Hematopoietic multipotent progenitor cell treated with erythropoietin and hydrocortisone succinate and interleukin-3 and kit ligand, for 8 days (in vitro differentiated cells): Measurements from ENCODE around the gene GDF10.

Experiments used
- DNase-seq: peaks from one replicate; pipeline ENCODE4 v3.0.0-alpha.2; 2015

Gene GDF10

DNA sequence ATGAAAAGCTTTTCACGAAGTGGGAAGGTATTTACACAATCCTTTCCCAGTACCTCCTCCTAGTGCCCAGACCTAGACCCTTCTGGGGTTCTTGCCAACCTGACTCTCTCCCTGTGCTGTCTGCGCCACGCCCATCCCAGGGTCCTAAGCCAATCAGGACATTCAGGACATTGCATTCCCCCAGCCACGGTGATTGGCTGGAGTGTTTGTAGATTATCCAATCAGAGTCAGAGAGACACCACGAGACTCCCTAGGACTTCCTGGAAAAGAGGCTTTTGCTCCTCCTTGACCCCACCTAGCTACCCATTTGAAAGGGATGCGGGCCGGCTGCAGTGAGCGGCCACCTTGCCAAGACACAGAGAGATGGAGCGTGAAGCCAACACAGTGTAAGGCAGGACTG, 18.7 kb downstream of the GDF10 start:
- peak; percentile 10 for DNase-seq

DNA sequence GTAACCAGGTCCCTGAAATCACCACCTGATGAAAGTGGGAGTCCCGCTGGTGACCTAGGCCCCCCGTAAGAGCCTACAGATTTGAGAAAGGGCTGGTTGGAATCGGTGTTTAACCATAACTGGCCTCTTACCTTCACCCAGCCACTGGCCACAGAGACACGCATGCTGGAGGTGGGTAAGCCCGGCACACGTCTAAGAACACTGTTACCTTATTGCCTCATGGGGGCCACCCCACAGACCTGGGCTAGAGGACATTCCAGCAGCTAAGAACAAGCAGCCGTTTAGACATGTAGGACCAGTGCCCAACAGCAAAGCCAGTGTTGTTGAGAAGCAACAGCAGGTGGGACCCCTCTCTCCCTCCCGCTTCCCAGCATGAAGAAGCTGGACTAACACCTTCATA, 19.8 kb downstream of the GDF10 start:
- DNase-seq: no peak

DNA sequence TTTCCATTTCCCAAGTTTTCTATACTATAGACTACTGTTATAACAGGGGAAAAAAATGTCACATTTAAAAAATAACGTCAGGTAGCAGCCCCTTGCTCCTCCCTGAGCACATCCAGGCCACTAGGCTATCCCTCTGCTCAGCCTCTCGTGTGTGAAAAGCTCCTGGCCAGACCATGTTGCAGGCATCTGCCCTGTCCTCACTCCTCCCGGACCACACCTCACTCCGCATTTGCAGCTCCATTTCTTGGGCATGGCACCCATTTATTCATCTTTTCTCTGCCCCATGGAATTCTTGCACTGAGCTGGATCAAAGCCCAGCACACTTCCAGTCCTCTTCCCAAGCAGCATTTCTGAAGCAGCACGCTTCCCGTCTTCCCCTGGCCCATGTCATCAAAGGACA, 20.8 kb downstream of the GDF10 start:
- DNase-seq: no peak

DNA sequence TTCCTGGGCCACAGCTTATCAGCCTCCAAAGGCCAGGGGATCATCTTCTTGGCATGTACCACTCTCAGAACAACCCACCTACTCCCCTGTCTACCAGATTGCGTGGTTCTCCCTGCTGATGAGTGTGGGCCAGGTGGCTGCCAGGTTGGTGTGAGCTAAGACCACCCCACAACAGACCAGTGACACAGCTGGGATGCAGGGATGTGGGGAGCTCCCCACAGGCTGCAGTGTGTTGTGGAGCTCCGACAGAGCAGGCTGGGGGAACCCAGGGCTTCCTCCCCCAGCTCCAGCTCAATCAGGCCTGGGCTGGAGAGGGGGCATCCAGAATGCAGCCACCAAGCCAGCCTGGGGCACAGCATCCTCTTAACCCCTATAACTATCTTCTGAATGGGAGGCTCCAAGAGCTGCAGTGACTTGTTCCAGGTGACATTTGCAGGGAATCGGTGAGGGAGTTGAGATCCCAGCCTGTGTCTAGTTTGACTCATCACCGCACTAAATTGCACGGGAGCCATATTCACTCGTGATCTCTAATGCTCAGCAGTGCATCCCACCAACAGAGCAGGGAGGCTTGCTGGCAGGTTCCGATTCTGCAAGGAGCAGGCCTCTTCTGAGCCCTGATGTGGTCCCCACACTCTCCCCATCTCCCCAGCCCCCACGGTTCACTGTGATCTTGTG, 21.7 kb downstream of the GDF10 start:
- DNase-seq: no peak

DNA sequence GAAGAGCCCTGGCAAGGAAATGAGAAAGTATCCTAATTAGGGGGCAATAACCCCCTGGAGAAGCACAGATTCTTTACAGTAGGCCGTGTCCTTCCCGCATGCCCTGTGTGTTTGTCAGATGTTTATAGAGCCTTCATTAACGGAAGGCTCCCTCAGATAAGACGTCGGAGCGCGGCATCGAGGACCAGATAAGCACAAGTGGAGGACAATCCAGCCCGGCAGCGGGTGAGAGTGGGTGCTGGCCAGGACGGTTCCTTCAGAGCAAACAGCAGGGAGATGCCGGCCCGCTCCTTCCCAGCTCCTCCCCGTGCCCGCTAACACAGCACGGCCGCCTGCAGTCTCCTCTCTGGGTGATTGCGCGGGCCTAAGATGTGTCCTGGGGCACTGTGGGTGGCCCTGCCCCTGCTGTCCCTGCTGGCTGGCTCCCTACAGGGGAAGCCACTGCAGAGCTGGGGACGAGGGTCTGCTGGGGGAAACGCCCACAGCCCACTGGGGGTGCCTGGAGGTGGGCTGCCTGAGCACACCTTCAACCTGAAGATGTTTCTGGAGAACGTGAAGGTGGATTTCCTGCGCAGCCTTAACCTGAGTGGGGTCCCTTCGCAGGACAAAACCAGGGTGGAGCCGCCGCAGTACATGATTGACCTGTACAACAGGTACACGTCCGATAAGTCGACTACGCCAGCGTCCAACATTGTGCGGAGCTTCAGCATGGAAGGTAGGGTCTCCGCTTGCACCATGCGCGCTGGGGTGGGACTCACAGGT, 22.5 kb downstream of the GDF10 start, which contains the start of gene GDF2:
Gene GDF2 (plus strand): TSS at position 155 of the 762 bp plus-strand sequence. CDS start 215 bp downstream, at position 370.
- peak; percentile 68 for DNase-seq

DNA sequence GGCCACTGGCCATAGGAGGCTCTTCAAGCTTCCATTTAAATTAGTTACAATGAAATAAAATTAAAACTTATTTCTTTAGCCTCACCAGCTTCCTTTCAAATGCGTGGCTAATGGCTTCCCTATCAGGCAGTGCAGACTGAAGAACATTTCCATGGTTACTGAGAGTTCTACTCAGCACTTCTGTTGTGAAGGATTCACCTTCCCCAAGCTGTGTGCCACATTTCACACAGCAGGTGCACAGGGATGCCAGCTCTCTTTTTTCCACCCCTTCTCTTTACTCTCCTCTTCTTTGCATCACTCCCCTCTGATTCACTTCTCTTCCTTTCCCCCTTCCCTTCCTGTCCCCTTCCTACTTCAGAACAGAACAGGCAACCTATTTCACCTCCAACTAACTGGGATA, 23.1 kb downstream of the GDF10 start:
- no peak for DNase-seq

DNA sequence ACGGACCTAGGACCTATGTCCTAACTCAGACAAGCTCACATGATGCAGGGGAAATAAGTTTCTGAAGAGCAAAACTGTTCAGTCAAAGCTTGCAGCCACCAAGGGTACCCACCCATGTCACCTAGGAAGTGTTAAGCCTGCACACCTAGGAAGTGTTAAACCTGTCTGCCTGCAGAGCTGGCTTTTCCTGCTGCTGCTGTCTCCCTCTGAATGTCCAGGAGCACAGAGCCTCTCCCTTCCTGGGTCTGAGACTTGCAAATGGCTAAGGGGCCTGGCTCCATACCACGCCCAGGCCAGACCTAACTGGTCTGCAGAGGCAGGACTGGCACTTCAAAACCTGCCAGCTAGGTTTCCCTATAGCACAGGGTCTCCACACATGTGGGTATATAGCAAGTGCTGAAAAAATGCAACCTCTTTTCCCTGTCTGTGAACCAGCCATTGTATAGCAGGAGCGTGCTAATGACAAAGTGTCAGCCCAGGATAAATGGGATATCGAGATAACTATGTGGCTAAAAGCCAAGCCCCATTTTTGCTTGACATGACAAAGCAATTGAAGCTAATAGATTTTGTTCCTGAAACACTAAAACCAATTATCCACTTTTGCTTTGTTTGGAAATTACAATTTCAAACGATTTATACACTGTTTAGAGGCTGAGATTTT, 23.8 kb downstream of the GDF10 start:
- DNase-seq: no peak

DNA sequence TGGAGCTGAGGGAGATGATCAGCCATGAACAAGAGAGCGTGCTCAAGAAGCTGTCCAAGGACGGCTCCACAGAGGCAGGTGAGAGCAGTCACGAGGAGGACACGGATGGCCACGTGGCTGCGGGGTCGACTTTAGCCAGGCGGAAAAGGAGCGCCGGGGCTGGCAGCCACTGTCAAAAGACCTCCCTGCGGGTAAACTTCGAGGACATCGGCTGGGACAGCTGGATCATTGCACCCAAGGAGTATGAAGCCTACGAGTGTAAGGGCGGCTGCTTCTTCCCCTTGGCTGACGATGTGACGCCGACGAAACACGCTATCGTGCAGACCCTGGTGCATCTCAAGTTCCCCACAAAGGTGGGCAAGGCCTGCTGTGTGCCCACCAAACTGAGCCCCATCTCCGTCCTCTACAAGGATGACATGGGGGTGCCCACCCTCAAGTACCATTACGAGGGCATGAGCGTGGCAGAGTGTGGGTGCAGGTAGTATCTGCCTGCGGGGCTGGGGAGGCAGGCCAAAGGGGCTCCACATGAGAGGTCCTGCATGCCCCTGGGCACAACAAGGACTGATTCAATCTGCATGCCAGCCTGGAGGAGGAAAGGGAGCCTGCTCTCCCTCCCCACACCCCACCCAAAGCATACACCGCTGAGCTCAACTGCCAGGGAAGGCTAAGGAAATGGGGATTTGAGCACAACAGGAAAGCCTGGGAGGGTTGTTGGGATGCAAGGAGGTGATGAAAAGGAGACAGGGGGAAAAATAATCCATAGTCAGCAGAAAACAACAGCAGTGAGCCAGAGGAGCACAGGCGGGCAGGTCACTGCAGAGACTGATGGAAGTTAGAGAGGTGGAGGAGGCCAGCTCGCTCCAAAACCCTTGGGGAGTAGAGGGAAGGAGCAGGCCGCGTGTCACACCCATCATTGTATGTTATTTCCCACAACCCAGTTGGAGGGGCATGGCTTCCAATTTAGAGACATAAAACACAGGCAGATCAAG, 25.6 kb downstream of the GDF10 start:
- no peak for DNase-seq

DNA sequence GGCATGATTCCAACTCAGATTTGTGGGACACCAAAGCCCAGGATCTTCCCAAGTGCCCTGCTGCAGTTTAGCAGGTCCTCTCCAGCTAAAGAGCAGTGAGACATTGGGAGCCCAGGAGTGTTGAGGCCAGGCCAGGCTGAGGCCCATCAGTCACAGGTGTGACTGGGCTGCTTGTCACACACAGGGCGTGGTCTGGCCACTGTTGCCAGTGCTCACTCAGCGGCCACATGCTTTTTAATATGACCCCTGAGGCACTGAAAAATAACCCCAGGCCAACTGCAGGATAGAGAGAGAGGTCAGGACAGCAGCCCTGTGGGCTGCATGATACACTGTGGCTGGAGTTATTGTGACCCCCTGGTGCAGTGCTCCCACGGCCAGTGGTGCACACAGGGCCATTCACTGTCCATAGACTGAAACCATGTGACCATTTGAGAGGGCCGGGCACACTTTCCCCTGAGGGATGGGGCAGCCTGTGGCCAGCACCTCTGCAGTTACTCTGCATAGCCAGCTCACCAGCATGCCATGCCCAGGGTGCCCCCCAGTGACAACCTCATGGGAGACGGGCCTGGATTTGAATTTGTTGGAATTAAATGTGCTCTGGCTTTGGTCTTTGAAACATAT, 26.4 kb downstream of the GDF10 start:
- no peak for DNase-seq

DNA sequence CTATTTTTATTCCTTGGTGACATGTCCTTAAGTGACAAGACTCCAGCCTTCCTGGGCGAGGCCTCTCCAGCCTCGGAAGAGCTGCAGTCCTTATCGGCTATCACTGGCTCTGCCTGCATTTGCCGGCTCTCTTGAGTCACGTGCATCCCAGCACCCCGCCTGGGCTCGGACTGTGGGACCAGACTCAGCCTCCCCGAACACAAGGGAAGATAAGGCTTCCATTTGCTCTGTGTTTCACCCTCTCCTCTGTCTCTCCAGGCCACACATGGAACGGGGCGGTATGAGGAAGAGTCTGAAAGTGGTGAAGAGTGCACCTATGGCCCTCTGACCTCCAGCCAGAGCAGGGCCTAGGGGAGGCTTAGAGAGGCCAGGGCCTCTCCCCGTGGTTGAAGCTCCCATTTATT, 26.9 kb downstream of the GDF10 start:
- peak; percentile 42 for DNase-seq

DNA sequence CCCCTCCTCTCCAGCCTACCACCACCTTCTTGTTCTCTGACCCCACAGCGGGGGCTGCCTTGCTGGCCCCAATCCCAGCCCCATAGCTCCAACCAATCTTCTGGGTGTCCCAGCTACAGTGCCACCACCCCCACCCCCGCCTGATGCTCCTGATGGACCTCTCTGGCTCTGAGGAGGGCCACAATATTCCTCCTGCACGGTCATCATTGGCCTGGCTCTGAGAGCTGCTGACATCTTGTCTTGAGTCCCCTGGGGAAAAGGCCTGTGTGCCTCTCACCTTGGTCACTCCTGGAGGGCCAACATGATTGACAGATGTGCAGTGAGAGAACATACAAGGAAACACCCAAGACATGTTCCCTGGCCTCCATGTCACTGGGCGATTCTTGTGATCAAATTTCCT, 29.9 kb downstream of the GDF10 start:
- no peak for DNase-seq

DNA sequence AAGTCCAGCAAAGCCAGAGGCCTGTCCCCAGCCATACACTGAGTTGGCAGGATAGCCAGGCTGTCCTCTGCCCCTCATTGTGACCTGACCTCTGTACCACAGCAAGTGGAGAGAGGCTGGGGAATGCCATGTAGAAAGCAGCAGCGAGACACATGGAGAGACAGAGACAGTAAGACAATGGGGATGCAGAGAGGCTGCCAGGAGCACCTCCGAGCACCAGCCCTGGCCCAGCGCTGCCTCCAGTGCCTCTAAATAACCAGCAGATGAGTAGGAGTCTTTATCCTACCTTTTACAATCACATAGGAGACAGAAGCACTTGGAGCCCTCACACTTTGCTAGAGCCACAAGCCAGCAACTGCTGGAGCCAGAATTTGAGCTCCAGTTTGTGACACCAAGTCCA, 30.4 kb downstream of the GDF10 start:
- no peak for DNase-seq

DNA sequence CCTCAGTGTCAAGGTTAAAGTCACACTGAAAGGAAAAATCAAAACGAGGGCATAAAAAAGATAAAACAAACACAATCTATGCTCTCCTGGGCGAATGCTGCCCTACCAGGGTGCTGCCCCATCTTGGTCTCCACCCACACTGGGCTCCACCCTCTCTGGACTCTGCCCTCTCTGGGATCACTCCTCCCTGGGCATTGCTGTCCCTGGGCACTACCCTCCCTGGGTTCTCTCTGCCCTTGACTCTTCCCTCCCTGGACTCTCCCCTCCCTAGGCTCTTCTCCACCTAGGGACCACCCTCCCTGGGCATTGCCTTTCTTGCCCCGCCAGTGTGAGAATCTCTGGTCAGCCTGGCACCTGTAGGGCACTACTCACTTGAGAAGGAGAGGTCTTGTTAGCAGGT, 30.8 kb downstream of the GDF10 start:
- no peak for DNase-seq

DNA sequence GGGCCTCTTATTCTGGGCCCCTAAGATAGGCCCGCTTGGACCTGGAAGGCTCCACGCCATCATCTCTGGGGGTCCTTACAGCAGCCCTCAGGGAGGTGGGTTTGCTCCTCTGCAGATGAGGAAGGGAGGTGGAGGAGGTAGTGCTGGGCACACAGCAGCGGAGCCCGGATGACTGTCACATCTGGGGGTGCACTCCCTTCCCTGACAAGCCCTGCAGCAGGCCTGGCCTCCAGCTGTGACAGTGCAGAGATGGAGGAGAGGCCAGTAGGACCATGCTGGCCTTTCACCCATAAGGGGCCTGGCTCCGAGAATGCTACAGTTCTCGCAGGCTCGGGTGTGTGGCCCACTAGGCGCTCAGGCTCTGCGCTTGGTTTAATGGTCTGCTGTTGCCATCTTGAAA, 31.5 kb downstream of the GDF10 start:
- no peak for DNase-seq

DNA sequence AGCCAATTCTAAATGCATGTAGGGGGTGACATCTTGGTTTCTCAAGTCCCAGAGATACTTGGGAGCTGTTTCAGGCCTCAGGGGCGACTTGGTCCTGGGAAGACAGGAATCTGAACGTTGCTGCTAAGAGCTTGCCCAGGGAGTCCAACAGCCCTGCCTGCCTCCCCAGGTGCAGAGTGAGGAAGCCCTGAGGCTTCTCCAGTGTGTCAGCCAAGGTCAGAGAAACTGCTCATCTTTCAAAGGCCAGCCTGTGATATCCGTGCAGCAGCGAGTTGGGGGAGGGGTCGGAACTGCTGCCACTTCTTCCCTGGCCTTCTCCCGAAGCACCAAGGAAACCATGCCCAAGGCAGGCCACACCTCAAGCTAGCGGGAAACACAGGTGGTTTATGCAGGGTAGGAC, 32.0 kb downstream of the GDF10 start:
- no peak for DNase-seq

DNA sequence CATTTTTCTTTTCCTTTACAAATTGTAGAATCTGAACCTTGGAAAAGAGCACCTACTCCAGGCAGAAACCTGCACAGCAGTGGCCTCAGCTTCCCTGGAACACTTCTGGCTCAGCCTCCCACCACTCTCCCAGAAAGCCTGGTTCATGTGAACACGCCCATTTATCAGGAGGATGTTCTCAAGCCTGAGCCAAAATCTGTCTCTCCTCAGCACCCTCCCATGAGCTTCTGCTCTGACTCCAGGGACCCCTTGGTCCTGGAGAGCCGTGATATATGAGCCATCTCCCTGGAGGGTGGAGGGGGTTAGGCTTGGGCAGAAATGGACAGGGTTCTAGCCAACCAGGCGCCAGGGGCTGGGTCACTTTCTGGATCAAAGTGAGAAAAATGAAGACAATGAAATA, 32.4 kb downstream of the GDF10 start:
- DNase-seq: no peak

DNA sequence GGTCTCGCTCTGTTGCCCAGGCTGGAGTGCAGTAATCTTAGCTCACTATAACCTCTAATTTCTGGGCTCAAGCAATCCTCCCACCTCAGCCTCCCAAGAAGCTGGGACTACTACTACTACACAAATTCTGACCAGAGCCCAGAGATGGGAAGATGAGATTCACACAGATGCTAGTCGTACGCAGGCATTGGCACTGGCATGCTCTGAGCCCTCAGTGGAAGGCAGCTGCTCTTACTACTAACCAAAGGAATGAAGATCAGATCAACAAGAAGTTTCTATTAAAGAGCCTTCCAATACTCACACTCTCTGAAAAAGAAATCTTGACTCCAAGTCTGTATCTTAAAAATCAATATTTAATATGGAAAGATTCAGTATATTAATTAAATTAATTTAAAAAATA, 32.9 kb downstream of the GDF10 start:
- DNase-seq: no peak

DNA sequence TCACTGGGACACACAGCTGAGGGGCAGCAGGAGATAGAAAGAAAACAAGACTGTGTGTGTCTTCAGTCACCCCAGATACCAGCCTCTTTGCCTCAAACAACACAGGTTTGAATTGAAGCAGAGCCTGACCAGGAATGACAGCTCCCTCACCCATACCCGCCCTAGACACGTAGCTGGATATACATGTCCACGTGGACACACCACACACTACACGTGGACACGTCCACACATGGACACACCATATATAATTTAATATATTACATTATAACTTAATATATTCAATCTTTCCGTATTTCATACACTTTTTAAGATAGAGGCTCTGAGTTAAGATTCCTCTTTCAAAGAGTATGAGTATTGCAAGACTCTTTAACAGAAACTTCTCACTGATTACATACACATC, 33.5 kb downstream of the GDF10 start:
- DNase-seq: no peak

DNA sequence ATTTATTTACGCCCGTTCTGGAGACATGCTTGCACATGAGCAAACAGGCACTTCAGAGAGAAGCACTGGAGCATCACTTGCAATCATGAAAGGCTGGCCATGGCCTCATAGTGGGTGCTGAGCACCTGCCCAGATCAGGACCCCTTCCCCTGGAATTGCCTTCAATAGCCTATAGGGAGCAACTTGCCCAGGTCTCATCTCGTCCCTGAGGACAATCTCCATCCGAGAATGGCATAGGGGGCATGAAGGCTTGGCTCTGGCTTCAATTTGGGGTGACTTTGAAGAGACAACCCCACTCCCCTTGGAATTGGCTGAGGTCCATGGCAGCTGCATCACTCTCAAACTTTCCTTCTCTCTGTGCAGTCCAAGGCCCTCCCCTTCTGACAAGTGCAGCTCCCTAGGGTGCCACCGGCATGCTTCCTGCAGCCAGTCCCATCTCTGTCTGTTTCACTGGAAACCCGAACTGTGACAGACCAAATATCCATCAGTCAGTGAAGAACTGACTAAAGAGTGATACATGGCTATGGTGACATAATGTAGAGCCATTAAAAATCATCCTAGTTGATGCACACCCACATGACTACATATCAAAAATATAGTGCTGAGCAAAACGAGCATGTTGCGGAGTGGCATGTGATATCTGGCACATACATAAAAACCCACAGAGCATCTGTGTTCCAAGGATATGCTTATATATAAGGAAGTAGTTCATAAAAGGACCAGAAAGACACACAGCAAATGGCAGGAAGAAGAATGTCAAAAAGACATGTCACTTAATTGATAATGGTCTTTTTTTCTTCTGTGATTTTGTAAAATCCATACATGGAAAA, 34.7 kb downstream of the GDF10 start:
- DNase-seq: peak; percentile 20

DNA sequence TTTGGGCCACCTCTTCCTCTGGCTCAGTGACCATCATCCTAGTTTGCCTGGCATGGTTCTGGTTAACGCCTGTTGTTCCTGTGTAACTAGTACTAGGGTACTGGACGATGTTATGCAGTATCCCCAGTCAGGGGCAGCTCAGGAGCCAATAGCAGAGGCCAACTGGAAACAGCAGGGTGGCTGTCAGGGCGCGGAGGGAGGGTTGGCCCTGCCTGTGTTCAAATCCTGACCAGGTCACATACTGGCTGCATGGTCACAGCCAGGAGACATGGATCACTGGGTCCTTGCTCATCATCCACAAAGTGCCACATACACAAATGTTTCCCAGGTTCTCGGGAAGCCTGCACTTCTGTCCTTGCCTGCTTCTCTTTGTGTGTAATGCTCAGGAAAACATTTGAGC, 35.9 kb downstream of the GDF10 start:
- DNase-seq: no peak

DNA sequence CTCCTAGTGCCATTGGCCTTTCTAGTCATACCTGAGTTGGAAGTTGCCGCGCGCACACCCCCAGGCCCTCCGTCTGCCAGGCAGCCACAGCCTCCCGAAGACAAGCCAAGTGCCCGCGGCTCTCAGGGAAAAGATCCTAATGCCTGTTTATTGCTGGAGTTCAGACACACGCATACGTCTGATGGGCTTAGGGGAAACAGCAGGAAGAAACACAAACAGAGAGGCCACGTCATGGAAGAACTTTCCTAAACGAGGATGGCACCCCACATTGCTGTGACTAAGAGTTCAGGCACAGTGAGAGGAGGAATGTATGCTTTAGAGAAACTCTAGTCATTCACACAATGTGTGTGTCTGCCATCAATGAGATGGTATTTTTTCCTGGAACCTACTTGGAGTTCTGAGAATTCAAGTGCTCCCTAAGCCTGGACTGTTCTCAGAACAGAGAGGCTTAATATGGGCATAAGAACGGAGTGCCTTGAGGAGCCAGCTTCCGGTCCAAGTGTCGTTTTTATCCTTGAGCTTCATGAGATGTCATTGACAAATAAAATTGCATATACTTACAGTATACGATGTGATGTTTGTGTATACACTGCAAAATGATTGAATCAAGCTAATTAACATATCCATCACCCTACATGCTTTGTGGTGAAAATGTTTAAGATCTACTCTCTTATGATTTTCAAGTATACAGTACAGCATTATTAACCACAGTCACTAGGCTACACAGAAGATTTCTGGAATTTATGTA, 36.6 kb downstream of the GDF10 start:
- peak; percentile 84 for DNase-seq
